Activated naive CD8-positive, alpha-beta T cell treated with anti-CD3 and anti-CD28 coated beads, Interleukin-2, amount 50 U/mL, for 16 hours (primary cell): ENCODE data around the gene RP9.
"Not testable (repeated sequence)": the region's sequence is repeated elsewhere in the genome, so short reads cannot be mapped to it uniquely, and the experiment has no call there.

Experiments used
- DNase-seq: peaks from one replicate; pipeline ENCODE4 v3.0.0-alpha.2; 2020; ENCODE audit warnings: low read depth, low spot score

Gene RP9

GRCh38 chr7:33101906-33102305 is 7.3 kb downstream of the RP9 start:
- DNase-seq, result no peak

- no peak for DNase-seq
These were observed 8.4 kb downstream of the RP9 start for GRCh38 chr7:33100770-33101169.

GRCh38 chr7:33099154-33099940 is 9.9 kb downstream of the RP9 start:
- DNase-seq, result no peak

GRCh38 chr7:33094745-33095275 is 14.4 kb downstream of the RP9 start:
- not testable (repeated sequence) for DNase-seq

- DNase-seq, result no peak
These were observed 15.9 kb downstream of the RP9 start for GRCh38 chr7:33093266-33093665.

- no peak for DNase-seq
These were observed 17.5 kb downstream of the RP9 start for GRCh38 chr7:33091641-33092191.

GRCh38 chr7:33091111-33091531 is 18.1 kb downstream of the RP9 start:
- DNase-seq, result no peak

GRCh38 chr7:33089142-33089541 is 20.1 kb downstream of the RP9 start:
- DNase-seq, result no peak

- DNase-seq, result no peak
These were observed 21.3 kb downstream of the RP9 start for GRCh38 chr7:33087858-33088257.

GRCh38 chr7:33087356-33087755 is 21.8 kb downstream of the RP9 start:
- DNase-seq, result no peak

GRCh38 chr7:33079763-33080690 is 29.2 kb downstream of the RP9 start:
- DNase-seq, result no peak

GRCh38 chr7:33079096-33079495 is 30.1 kb downstream of the RP9 start:
- DNase-seq, result no peak

- no peak for DNase-seq
These were observed 32.5 kb downstream of the RP9 start for GRCh38 chr7:33076737-33077136.

GRCh38 chr7:33075818-33076518 is 33.2 kb downstream of the RP9 start:
- no peak for DNase-seq

- DNase-seq, result no peak
These were observed 36.0 kb downstream of the RP9 start for GRCh38 chr7:33073243-33073642.

- no peak for DNase-seq
These were observed 36.7 kb downstream of the RP9 start for GRCh38 chr7:33072471-33072870.

GRCh38 chr7:33070831-33071230 is 38.4 kb downstream of the RP9 start:
- no peak for DNase-seq

- no peak for DNase-seq
These were observed 38.9 kb downstream of the RP9 start for GRCh38 chr7:33070277-33070676.

GRCh38 chr7:33067921-33068320 is 41.3 kb downstream of the RP9 start:
- no peak for DNase-seq

GRCh38 chr7:33066771-33067170 is 42.4 kb downstream of the RP9 start:
- DNase-seq, result no peak

GRCh38 chr7:33065981-33066380 is 43.2 kb downstream of the RP9 start:
- DNase-seq, result no peak
